Activated CD8-positive, alpha-beta memory T cell treated with anti-CD3 and anti-CD28 coated beads, Interleukin-2, amount 50 U/mL, for 48 hours (primary cell): Measurements from ENCODE around the gene SEMA3E.

Experiments
- DNase-seq: peaks from one replicate; pipeline ENCODE4 v3.0.0-alpha.2; 2020

SEMA3E gene

DNA sequence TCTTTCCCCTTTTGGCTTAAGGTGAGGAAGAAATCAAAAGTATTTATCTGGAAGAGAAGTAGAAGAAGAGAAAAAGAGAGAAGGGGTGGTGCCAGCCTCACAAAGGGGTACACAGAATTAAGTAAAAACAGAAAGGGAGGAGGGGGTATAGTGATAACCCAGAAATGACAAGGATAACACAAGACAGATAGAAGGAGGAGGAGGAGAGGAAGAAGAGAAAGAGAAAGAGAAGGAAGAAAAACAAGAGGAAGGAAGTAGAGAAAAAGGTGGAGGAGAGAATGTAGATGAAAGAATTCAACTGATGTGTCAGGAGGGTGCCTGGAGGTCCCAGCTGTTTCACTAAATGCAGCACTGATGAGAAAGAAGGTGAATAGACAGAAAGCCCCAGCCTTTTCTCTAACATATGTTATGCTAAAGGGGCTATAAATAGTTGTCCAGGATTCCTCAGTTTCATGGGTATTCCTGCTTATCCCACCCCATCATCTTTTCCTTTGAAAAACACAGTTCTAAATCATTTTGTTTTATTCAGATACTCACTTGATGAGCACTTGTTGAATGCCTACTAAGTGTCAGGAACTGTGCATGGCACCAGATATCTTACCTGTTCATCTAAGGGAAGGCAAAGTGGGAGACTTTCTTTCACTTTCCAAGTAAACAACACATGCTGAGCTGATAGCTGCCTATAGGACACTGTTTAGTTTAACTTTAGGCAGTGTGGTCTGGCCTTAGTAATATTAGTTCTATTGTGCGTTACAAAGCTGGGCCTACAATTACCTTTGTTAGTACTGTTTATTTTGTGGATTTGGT is 8.0 kb downstream of the SEMA3E start:
- no peak for DNase-seq

DNA sequence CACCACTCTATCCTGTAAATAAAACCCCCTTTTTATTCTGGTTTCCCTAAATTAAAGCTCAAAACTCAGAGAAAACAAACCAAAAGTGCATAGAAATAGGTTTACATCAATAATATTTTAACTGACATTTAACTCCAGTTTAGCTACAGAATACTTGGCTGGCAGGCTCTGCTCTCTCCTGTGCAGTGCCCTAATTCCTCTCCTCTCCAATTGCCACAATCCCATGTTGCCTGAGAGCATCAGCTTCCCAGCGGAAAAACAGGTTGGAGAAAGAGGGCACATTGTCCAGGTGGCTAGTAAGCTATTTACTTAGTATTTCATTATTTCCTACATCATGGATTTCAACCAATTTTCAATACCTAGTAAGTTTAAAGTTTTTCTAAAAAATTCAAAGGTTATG is 8.7 kb downstream of the SEMA3E start:
- DNase-seq, result no peak

DNA sequence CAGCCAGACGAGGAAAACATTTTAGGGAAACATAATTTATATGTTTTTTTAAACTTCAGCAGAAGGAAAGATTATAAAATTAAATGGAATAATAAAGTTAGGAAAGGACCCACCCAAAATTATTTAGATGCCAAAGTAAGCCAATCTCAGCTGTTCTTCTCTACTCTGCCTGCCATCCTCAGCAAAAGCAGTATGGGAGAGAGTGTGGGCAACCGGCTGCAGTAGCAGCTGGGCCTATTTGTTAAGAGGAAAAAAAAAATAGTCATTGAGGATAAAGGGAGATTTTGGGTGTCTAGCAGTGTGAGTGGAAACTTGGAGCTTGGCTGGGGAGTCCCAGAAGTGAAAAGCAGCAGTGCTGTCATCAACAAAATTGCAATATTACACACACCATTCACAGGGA is 15.4 kb downstream of the SEMA3E start:
- DNase-seq, result no peak

DNA sequence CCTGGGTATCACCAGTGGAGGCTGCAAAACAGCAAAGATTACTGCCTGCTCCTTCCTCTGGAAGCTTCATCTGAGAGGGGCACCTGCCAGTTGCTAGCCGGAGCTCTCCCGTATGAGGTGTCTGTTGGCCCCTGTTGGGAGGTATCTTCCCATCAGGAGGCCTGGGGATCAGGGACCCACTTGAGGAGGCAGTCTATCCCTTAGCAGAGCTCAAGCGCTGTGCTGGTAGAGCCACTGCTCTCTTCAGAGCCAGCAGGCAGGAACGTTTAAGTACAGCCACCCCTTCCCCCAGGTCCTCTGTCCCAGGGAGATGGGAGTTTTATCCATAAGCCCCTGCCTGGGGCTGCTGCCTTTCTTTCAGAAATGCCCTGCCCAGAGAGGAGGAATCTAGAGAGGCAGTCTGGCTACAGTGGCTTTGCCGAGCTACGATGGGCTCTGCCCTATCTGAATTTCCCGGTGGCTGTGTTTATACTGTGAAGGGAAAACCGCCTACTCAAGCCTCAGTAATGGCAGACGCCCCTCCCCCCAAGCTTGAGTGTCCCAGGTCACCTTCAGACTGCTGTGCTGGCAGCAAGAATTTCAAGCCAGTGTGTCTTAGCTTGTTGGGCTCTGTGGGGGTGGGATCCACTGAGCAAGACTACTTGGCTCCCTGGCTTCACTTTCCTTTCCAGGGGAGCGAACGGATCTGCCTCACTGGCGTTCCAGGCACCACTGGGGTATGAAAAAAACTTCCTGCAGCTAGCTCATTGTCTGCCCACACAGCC is 19.6 kb downstream of the SEMA3E start:
- DNase-seq, result no peak

DNA sequence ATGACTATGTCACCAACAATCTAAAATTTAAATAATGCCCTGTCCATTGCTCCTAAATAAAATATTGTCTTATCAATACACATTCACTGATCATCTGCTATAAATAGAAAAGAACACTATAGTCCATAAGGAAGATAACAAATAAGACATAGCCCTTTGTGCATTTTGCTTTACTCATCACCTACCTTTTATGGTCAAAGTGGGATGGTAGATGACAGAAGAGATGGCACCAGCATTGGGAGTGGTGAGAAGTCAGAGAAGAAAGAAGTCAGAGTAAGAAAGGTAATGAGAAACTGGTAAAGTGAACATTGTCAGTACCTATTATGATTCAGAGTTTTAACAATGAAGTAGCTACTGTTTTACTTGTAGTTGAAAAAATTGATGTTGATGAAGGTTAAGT is 31.1 kb downstream of the SEMA3E start:
- DNase-seq, result no peak

DNA sequence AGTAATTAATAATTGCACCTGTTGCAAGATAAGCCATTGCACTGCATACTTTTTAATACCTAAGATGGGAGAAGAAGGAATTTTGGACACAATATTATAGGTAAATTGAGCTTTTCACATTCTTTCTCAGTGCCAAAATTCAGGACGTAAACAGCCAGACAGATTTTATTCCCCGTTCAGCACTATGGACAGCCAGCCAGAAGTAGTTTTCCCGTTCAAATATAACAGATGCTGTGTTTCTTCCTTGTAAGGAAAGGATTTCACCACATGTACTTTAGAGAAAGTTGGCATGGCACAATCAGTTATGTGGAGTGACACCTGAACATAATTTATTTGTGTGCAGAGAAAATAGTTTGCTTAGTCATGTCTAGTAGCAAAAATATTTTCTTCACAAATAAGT is 34.8 kb downstream of the SEMA3E start:
- no peak for DNase-seq

DNA sequence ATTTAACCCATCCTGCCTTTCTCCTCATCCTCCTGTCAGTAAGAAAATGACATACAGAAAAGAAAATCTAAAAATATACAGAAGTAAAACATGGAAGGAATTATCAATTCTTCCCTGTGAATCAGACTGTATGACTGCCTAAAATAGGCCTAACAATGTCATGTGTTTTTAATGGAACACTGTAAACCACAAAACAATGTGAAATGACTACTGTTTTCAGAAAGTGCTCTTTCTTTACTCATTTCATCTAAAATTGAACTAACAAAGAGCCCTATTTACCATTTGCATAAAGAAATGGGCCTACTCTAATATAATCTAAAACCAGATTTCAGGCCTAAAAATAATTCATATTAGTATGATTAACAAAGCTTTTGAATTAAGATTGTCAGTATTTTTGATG is 35.7 kb downstream of the SEMA3E start:
- no peak for DNase-seq

DNA sequence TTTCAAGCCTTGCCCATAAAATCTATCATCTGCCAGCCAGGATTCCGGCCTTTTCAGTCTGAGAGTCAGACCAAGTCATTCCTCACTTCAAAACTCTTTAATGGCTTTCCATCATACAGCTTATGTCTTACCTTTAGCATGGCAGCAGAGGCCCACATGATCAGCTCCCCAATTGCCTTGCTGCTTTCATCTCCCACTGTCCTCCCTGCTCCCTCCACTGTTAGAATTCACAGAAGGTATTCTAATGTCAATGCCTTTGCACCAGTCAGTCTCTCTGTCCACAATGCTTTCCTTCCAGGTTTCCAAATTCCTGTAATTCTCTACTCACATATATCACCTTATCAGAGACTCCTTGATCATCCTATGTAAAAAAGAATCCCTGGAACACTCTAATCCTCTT is 37.2 kb downstream of the SEMA3E start:
- no peak for DNase-seq

DNA sequence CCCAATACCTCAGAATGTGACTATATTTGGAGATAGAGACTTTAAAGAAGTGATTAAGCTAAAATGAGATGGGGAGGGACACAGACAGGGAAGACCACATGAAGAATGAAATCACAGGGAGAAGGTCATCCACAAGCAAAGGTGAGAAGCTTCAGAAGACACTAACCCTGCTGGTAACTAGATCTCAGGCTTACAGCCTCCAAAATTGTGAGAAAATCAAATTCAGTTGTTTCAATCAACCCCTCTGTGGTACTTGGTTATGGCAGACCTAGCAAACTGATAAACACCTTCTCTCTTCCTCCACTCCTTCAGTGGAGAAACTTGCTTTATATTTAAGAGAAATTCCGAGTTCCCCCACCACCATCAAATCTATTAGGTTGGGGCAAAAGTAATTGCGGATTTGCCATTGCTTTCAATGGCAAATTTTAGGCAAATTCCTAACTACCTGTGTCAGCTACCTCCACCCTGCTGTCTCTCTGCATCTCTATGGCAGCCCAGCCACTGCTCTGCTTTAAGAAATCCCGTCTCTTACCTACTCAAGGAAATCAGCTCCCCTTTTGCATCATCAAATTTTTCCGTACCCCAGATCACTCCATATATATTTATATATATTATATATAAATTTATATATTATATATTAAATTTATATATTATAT is 38.2 kb downstream of the SEMA3E start:
- DNase-seq, result no peak

DNA sequence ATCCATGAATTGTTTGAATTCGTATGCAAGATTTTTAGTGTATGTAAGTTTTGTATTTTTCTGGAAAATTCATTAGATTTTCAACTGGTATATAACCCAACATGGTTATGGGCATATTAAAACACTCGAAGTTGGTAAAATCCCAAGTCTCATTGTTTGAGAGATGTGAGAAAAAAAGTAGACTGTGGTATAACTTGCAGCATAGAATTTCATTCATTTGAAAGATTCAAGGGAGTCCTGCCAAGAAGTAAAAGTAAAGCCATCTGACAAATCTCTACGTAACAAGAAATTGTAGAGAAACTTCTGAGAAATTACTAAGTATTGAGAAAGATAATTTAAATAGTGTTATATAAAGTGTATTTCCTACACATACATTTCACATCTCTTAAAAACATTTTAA is 40.2 kb downstream of the SEMA3E start:
- no peak for DNase-seq

DNA sequence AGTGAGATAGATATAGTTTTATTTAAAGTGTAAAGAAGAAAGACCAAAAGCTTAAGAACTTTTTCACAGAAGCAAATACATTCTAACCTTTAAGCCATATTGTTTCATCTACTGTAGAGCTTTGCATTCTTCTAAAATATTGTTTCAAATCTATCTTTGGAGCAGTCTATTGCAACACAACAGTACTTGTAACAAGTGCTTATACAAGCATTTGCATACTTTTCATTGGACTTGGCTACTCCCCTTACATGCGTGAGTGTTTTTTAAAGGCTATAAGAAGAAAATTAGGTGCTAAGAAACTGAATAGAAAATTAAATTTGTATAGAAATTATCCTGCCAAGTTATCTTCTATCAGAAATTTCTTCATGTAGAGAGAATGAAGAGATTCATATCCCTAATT is 45.3 kb downstream of the SEMA3E start:
- DNase-seq, result no peak

DNA sequence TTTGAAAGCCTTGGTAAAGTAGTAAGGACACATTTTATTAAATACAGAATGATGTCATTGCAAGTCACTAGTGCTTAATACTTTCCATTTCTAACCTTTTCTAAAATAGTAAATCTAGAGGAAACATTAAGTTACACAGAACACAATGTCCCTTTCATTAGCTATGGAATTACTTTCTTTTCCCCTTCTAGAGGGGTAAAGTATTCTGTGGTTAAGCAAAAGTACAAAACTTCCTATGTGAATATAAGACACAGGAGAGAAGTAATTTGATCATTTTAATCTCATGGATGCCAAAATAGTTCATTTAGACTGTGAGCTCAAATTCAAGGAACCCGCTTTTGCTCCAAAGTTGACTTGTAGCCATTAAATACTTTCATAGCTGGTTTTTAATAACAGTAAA is 49.8 kb downstream of the SEMA3E start:
- no peak for DNase-seq

DNA sequence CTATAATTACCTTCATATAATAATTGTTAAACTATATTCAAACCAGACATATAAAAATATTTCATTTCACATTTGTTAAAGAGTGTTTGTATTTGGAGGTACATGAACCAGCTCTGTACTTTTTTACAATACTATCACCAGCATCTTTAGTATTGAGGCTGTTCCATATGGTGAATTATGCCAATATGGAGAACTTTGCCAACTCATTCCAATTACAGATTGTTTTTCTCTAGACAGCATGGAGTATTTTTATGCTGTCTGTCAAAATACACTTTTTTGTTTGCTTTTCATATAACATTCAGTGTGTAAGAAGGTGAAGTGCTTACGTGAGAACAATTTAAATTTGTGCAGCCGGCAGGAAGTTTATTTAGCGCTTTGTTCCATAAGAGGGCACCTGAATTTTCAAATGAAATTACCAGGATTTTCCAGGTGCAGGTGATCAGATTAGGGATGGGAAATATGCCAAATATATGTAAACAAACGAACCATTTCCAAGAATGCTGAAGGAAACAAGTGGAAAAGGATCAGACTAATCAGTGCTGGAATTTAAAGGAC is 54.9 kb downstream of the SEMA3E start:
- DNase-seq, result no peak

DNA sequence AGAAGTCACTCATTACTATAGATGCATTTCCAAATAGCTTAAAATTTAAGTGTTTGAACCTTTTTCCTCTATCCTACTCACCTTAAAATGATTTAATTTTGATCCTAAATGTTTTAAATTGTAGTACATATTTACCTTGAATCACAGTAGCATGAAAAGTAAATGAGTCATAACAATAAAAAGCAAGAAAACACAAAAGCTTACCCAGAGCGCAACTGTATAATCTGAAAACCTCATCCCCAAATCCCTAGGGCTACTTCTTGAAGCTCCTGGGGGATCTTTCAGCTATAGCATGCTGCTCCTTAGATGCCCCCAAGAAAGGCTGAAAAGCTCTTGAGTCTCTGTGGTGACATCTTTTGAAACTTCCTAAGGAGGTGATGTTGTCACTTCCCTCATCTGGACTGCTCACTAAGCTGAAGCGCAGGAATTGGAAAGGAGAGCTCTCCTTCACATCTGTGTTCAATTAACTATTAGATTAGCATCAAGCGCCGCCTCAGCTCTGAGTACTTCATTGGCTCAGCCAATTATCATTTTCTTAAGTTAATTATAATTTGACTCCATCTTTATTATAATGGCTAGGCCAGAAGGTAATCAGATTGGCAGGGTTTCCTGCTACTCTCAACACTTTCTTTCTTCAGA is 60.2 kb downstream of the SEMA3E start:
- DNase-seq, result no peak

DNA sequence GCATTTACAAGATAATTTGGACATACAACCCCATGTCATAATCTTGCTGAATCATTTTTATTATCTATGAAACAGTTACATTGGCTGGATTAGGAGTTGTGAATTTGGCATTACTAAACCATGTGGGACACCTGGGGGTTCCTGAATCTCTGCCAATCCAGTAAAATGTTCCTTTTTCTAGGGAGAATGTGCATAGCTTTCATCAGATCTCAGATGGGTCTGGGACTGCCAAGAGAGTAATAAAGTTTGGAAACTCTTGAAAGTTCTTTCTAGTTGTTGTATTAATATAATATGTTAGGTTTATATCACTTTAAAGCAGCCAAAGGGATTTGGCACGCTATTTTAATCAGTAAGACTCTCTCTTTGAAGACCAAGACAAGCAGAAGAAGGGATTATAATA is 62.7 kb downstream of the SEMA3E start:
- DNase-seq, result no peak

DNA sequence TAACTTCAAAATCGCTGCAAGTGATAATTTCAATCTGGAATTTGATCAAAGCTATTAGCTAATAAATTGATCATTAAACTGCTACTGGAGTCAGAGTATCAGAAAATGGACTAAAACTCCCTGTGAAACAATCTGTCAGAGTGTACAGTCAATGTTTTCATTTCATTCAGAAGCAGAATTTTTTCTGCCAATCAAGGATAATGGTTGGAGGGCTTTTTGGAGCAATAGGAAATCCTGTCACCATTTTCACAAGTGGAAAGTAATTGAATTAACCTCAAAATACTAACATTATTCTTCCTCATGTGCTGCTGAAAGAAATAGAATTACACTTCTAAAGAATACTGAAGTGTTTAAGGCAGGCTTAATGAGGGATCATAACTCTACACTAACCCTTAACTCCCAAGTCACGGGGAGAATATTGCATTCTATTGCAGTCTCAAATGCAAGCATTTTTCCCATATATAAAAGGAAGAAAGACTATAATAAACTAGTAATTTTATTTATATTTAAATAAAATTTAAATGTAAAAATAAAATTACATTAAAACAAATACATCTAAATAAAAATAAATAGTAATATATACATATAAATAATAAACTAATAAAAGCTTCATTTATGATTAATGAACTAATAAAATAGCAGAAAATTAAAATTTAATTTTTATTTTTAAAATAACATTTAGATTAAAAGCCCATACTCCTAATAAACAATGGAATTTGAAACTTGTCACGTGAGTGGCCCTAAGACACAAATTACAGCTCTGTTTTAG is 67.1 kb downstream of the SEMA3E start:
- DNase-seq, result no peak

DNA sequence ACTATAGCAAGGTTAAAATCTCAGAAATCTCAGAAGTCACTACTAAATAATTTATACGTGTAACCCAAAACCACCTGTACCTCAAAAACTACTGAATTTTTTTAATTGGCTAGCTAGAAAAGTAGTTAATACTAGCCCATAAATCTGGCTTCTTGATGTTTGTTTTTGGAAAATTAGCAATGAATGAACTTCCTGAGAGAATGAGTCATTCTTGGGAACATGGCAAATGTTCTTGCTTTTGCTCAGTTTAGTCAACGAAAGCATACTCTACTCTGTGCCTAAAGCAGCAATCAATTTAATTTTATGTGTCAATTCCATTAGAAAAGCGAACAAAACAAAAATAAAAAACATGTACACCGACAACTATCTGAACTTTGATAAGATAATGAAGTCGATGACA is 69.2 kb downstream of the SEMA3E start:
- DNase-seq, result no peak

DNA sequence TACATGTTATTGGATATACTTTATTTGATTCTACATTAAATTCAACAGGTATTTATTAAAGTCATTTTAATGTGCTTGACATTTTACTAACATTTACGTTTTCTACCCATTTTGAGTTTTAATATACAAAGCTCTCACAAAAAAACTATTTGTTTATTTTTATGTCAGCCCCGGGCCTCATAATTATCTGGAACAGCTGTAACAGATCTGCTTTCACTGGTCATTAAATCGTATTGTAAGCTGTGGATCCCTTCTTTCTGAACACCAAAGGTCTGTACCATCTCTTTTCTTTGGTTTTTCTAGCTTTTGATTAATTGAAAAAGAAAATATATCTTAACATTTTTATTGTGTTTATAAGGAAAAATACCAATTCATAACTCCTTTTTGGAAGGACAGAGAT is 73.5 kb downstream of the SEMA3E start:
- no peak for DNase-seq

DNA sequence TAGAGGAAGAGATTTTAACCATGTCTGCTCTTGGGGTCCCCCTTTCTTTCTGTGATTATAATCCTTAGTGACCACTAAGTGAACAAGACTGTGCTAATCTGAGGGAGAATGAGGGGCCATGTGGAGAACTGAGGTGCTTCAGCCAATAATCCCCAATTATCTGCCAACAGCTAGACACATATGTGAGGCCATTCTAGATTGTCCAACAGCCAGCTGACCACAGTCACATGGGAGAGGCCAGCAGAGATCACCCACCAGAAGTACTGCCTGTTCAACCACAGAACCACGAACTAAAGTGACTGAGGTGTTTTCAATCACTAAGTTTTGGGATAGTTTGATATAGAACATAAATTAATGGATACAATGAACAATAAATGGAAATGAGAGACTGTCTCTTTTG is 74.3 kb downstream of the SEMA3E start:
- DNase-seq, result no peak

DNA sequence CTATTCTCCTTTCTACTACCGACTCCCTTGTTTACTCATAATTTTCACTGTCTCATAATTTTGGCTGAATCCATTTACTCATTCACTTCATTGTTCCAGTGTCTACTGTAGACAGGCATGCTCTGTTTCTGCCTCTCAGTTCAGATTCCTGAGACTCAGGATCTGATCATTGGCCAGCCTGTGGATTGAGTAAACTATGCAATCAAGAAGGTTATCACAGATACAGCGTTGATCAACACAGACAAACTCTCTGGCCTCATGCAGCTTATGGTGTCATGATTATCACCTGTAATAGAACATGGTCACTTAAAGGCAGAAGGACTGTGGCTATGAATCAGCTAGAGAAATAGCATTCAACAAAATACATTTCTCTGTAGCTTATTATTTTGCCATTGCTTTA is 86.0 kb downstream of the SEMA3E start:
- no peak for DNase-seq

DNA sequence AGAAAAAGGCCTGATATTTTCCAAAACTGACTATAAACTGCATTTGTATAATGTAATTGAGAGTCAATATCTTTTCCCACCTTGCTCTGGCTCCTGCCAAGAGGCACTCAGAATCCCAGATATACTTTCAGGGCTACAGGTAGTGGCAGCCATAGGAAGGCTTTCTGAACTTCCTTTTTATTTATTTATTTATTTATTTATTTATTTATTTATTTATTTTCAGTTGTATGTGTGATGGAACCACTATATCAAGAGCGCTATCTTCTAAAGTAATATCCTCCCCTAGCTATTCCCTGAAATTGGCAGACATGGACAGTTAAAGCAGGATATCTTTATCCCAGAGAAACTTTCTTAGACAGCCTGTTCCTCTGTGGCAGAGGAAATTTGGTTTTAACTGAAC is 86.7 kb downstream of the SEMA3E start:
- DNase-seq, result no peak

DNA sequence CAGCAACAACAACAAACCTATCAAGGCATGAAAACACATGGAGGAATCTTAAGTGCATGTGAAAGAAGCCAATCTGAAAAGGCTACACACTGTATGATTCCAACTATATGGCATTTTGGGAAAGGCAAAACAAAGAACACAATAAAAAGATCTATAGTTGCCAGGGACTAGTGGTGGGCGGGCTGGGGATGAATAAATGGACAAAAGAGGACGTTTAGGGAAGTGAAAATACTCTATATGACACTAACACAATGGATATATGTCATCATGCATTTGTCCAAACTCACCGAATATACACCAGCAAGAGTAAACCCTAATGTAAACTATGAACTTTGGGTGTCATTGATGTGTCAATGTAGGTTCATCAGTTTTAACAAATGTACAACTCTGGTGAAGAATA is 89.1 kb downstream of the SEMA3E start:
- DNase-seq, result no peak
